Naive B cell (primary cell): ENCODE measurements around the gene SAMD4A. TPM values are rescaled to one million over a fixed set of nuclear protein-coding genes. Genes with fewer than 3 reads are reported as not detected.
A peak's percentile ranks its signal among the peaks of the same experiment; 100 is the strongest.

Source experiments
- ATAC-seq, 2 donors: fragments of 150-1000 bp; cut with Tn5 transposase; 2 replicates each; pipeline ENCODE4 v1.10.0; 2021; ENCODE audit warnings: low read depth in 2 of 2, mild to moderate bottlenecking in 2 of 2, moderate library complexity in 2 of 2
- DNase-seq: peaks from one replicate; pipeline ENCODE4 v3.0.0; 2022
- H3K27ac Mint-ChIP-seq, 6 donors: one replicate each; pipeline ENCODE4 v1.8.0; 2020 to 2022; ENCODE audit warnings: mild to moderate bottlenecking in 6 of 6, mixed read lengths in 6 of 6, moderate library complexity in 5 of 6, inconsistent platforms in 2 of 6
- H3K27me3 Mint-ChIP-seq, 3 donors: one replicate each; pipeline ENCODE4 v1.8.0; 2021 to 2022; ENCODE audit warnings: mixed read lengths in 3 of 3, mild to moderate bottlenecking in 1 of 3
- H3K36me3 Mint-ChIP-seq, 2 donors: one replicate each; pipeline ENCODE4 v1.8.0; 2020 to 2022; ENCODE audit warnings: mixed read lengths in 2 of 2, inconsistent platforms in 1 of 2, mild to moderate bottlenecking in 1 of 2
- H3K4me1 Mint-ChIP-seq, 3 donors: one replicate each; pipeline ENCODE4 v1.8.0; 2020 to 2022; ENCODE audit warnings: mixed read lengths in 3 of 3, inconsistent platforms in 1 of 3, mild to moderate bottlenecking in 1 of 3, moderate library complexity in 1 of 3
- H3K4me3 Mint-ChIP-seq, 8 donors: one replicate each; pipeline ENCODE4 v1.8.0; 2020 to 2022; ENCODE audit warnings: mild to moderate bottlenecking in 8 of 8, mixed read lengths in 8 of 8, moderate library complexity in 8 of 8, inconsistent platforms in 2 of 8
- H3K9me3 Mint-ChIP-seq, 7 donors: one replicate each; pipeline ENCODE4 v1.8.0; 2020 to 2022; ENCODE audit warnings: mixed read lengths in 7 of 7, mild to moderate bottlenecking in 5 of 7, inconsistent platforms in 2 of 7, moderate library complexity in 1 of 7
- polyA plus RNA-seq, 6 donors: library from polyadenylated mRNA; unstranded; fragments of 300-500 nt; fragmentation: Illumina TruSeq; gene quantifications; one replicate each; pipeline ENCODE4 v1.2.3, GENCODE V29; 2021; ENCODE audit warnings: low read depth in 6 of 6

SAMD4A gene
- polyA plus RNA-seq, 6 donors from 2014 or later, result 0.84 to 2.1 (median 1.2) TPM; not detected in 1

- H3K27ac Mint-ChIP-seq, result peak overlapping the region in 1 of 6 donors; percentile 55
- no peak for DNase-seq
- peaks cover 0 to 8% (median 0%) of the 10 kb centered on the region in 7 donors for H3K9me3 Mint-ChIP-seq
- ATAC-seq, result no peak
- H3K4me1 Mint-ChIP-seq, result no peaks in the 10 kb centered on the region
- H3K36me3 Mint-ChIP-seq, result no peaks in the 10 kb centered on the region
- no peak overlapping the region for H3K4me3 Mint-ChIP-seq
- peaks cover 5% of the 10 kb centered on the region in 3 donors for H3K27me3 Mint-ChIP-seq
These were observed 16.4 kb upstream of the SAMD4A start for GRCh38 chr14:54550514-54550913.

- DNase-seq (no peak), ATAC-seq (no peak)
- H3K9me3 Mint-ChIP-seq, result peaks cover 0 to 1% (median 0%) of the 10 kb centered on the region in 7 donors
- H3K4me3 Mint-ChIP-seq, result no peak overlapping the region
- no peaks in the 10 kb centered on the region for H3K36me3 Mint-ChIP-seq
- peaks cover 5 to 13% (median 9%) of the 10 kb centered on the region in 3 donors for H3K27me3 Mint-ChIP-seq
- H3K4me1 Mint-ChIP-seq, result no peaks in the 10 kb centered on the region
- peak overlapping the region in 1 of 6 donors; percentile 24 for H3K27ac Mint-ChIP-seq
These were observed 12.5 kb upstream of the SAMD4A start for GRCh38 chr14:54554401-54554800.

GRCh38 chr14:54555651-54556050 lies 11.3 kb upstream of the SAMD4A start:
- Mint-ChIP-seq H3K27ac (peak overlapping the region in 2 of 6 donors; percentile 36 to 44), H3K9me3 (peaks cover 0 to 1% (median 0%) of the 10 kb centered on the region in 7 donors), H3K4me1 (no peaks in the 10 kb centered on the region), H3K4me3 (no peak overlapping the region), H3K36me3 (no peaks in the 10 kb centered on the region), H3K27me3 (peaks cover 0 to 11% (median 8%) of the 10 kb centered on the region in 3 donors)
- no peak for ATAC-seq
- DNase-seq, result no peak

- no peak overlapping the region for H3K27ac Mint-ChIP-seq
- ATAC-seq (no peak), DNase-seq (no peak)
- H3K4me3 Mint-ChIP-seq, result no peak overlapping the region
- no peaks in the 10 kb centered on the region for H3K36me3 Mint-ChIP-seq
- H3K27me3 Mint-ChIP-seq, result peaks cover 0 to 11% (median 8%) of the 10 kb centered on the region in 3 donors
- H3K4me1 Mint-ChIP-seq, result no peaks in the 10 kb centered on the region
- peaks cover 0 to 1% (median 0%) of the 10 kb centered on the region in 7 donors for H3K9me3 Mint-ChIP-seq
These were observed 10.4 kb upstream of the SAMD4A start for GRCh38 chr14:54556535-54556934.

- DNase-seq (no peak), ATAC-seq (no peak)
- Mint-ChIP-seq H3K9me3 (peaks cover 0 to 1% (median 0%) of the 10 kb centered on the region in 7 donors), H3K27ac (no peak overlapping the region), H3K27me3 (peaks cover 0 to 7% (median 0%) of the 10 kb centered on the region in 3 donors), H3K4me1 (peaks cover 8 to 15% (median 11%) of the 10 kb centered on the region in 3 donors), H3K36me3 (no peaks in the 10 kb centered on the region), H3K4me3 (no peak overlapping the region)
These were observed 4.6 kb upstream of the SAMD4A start for GRCh38 chr14:54562334-54562733.

GRCh38 chr14:54564071-54564867 lies 2.7 kb upstream of the SAMD4A start:
- DNase-seq (peak; percentile 51), ATAC-seq (no peak)
- Mint-ChIP-seq H3K9me3 (no peaks in the 10 kb centered on the region), H3K4me1 (peaks cover 18 to 24% (median 20%) of the 10 kb centered on the region in 3 donors), H3K27ac (peak overlapping the region; percentile 44 to 98 (median 86)), H3K4me3 (peak overlapping the region; percentile 87 to 100 (median 94)), H3K36me3 (no peaks in the 10 kb centered on the region), H3K27me3 (peaks cover 0 to 7% (median 0%) of the 10 kb centered on the region in 3 donors)

GRCh38 chr14:54564868-54565784 lies 1.8 kb upstream of the SAMD4A start:
- Mint-ChIP-seq H3K9me3 (no peaks in the 10 kb centered on the region), H3K27me3 (peaks cover 0 to 6% (median 0%) of the 10 kb centered on the region in 3 donors), H3K36me3 (no peaks in the 10 kb centered on the region), H3K27ac (peak overlapping the region; percentile 86 to 98 (median 90)), H3K4me3 (peak overlapping the region; percentile 87 to 100 (median 94)), H3K4me1 (peaks cover 18 to 30% (median 25%) of the 10 kb centered on the region in 3 donors)
- DNase-seq (peak; percentile 64), ATAC-seq (peak; percentile 25 to 31)

- Mint-ChIP-seq H3K27ac (peak overlapping the region; percentile 83 to 98 (median 90)), H3K4me3 (peak overlapping the region; percentile 87 to 100 (median 94)), H3K36me3 (no peaks in the 10 kb centered on the region), H3K9me3 (no peaks in the 10 kb centered on the region), H3K4me1 (peaks cover 18 to 33% (median 25%) of the 10 kb centered on the region in 3 donors), H3K27me3 (no peaks in the 10 kb centered on the region)
- peak; percentile 67 to 68 for ATAC-seq
- DNase-seq, result peak; percentile 81
These were observed 1.0 kb upstream of the SAMD4A start for GRCh38 chr14:54565785-54566409.

GRCh38 chr14:54567224-54567638 lies 303 bp downstream of the SAMD4A start:
- H3K4me3 Mint-ChIP-seq, result peak overlapping the region; percentile 97 to 100 (median 99)
- no peaks in the 10 kb centered on the region for H3K27me3 Mint-ChIP-seq
- peaks cover 6 to 7% of the 10 kb centered on the region in 2 donors for H3K36me3 Mint-ChIP-seq
- peaks cover under 1 to 6% (median 4%) of the 10 kb centered on the region in 7 donors for H3K9me3 Mint-ChIP-seq
- peaks cover 18 to 33% (median 25%) of the 10 kb centered on the region in 3 donors for H3K4me1 Mint-ChIP-seq
- ATAC-seq (peak in 1 of 2 donors; percentile 0), DNase-seq (no peak)
- peak overlapping the region; percentile 95 to 100 (median 98) for H3K27ac Mint-ChIP-seq

- peaks cover 18 to 33% (median 25%) of the 10 kb centered on the region in 3 donors for H3K4me1 Mint-ChIP-seq
- peak; percentile 49 to 53 for ATAC-seq
- peak; percentile 76 for DNase-seq
- no peaks in the 10 kb centered on the region for H3K27me3 Mint-ChIP-seq
- peaks cover 2 to 10% (median 8%) of the 10 kb centered on the region in 7 donors for H3K9me3 Mint-ChIP-seq
- peaks cover 10 to 11% of the 10 kb centered on the region in 2 donors for H3K36me3 Mint-ChIP-seq
- peak overlapping the region; percentile 95 to 100 (median 98) for H3K27ac Mint-ChIP-seq
- peak overlapping the region; percentile 97 to 100 (median 99) for H3K4me3 Mint-ChIP-seq
These were observed 972 bp downstream of the SAMD4A start for GRCh38 chr14:54567639-54568561.

- no peak for ATAC-seq
- H3K4me1 Mint-ChIP-seq, result peaks cover 18 to 33% (median 25%) of the 10 kb centered on the region in 3 donors
- H3K9me3 Mint-ChIP-seq, result peaks cover 4 to 19% (median 15%) of the 10 kb centered on the region in 7 donors
- H3K4me3 Mint-ChIP-seq, result peak overlapping the region in 6 of 8 donors; percentile 30 to 100 (median 96)
- DNase-seq, result no peak
- H3K27me3 Mint-ChIP-seq, result no peaks in the 10 kb centered on the region
- peak overlapping the region in 1 of 6 donors; percentile 52 for H3K27ac Mint-ChIP-seq
- peaks cover 19 to 20% of the 10 kb centered on the region in 2 donors for H3K36me3 Mint-ChIP-seq
These were observed 2.1 kb downstream of the SAMD4A start for GRCh38 chr14:54568821-54569595.
